SHP77 treated with DMSO at 0.1 percent for 48 hours (cell line): ENCODE results near the gene PCNX2.

Experiments
- DNase-seq: peaks from one replicate; lab custom pipeline; 2025; lab: John Stamatoyannopoulos, UW

The PCNX2 gene

DNA sequence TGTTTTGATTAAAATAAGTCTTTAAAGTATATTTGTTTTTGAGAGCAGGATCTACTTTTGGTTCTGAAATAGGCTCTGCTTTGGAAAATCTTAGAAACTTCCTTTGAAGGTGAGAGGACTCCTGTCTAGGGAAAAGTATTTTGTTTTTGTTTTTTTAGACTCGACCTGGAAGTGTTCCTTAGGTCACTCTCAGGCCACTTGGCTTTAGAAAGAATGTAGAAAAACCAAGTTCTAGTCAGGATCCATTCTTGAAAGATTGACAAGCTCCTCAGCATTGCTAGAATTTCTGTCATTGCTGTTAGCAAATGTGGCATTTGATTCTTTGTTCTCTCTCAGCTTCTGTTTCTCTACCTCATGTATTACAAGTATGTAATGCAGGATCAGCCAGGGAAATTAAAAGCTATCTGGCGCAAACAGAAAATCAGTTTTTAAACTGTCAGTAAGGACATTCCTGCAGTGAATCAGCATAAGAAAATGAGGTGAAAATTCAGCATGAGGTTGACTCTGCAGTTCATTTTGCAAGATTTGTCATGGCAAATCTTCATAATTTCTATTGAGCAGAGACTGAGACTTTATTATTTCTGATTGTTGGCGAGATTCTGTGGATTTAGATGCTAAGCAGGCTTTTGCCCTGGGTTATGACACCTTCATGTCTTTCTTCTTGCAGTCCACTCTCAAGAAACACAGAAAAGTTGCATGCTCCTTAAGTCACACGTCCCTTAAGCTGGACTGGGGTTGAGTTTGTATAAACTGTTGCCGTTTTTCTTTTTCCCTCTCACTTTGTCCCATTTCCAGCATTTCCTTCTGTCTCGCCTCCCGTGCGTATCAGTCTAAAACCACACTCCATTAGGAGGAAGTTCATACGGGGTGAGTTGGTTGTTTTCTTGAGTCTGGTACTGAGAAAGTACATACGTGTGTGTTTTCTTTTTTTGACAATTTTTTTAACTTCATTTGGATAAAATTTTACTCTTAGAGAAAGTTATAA is 332.5 kb downstream of the PCNX2 start:
- DNase-seq = no peak

GRCh38 chr1:232958067-232958466 is 337.5 kb downstream of the PCNX2 start:
- no peak for DNase-seq

- no peak for DNase-seq
Observed at GRCh38 chr1:232956081-232956480, 339.4 kb downstream of the PCNX2 start.

DNA sequence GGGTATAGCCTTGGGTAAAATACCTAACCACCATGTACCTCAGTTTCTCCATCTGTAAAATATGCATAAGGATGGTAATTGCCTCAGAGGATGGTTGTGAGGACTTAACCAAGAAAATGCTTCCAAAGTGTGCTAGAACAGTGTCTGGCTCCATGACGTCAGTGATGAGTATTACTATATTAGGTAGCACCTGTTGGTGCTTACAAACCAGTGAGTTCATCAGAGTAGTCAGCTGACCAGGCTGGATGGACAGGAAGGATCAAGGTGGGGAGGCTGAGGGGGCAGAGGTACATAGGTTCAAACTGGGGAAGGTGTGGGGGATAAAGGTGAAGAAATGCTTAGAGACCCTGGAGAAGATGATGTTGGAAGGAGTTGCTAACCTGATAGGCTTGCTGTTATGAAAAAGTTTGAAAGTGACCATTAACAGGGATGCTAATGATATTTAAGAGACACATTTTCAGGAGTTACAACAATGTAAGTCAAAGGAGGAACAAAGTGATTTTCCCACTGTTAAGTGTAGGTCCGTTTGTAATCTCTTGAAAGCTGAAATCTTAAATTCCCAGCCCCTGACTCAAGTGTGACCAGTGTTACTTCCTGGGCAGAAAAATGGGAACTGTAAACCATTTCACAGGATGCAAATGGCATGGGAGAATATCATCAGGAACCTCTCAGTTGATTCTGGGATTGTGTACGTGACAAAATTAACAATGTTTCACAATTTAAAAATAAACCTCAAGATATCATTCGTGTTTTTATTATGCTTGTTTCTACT is 340.7 kb downstream of the PCNX2 start:
- no peak for DNase-seq

DNA sequence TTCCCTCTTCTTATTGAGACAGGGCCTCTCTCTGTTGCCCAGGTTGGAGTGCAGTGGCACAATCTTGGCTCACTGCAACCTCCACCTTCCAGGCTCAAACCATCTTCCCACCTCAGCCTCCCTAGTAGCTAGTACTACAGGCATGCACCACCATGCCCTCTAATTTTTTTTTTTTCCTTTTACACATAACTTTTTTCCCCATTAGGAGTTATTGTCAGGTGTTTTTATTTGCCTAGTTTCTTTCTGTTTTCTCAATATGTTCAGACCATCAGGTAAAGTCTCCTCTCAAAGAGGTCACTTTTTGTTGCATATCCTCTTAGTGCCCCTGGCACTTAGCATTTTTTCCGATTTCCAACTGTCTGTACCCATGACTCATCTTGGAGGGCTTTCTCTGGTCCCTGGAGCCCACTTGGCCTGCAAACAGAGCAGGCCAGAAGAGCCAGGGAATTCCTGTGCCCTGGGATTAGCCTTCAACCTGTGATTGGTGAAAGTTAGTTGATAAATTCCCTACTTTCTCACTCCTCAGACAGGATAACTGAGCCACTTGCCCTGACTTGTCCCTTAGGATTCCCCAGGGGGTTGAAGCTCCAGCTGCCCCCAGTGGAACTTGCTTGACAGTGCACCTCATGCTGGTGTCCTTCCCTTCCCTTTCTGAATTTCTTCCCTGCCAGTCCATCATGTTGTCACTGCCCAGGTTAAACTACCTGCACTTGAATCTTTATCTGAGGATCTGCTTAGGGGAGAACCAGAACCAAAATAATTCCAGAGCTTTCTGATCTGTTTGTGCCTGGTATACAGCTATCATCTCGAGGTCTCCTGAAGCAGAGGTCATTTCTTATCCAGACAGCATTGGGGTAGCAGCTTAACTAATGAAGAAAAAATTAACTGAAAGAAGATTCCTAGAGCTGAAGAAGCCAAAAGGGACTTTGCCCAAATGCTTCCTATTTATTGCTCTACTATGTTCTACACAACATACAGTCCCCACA is 342.7 kb downstream of the PCNX2 start:
- peak; percentile 51 for DNase-seq

- no peak for DNase-seq
Observed at GRCh38 chr1:232951605-232952004, 343.9 kb downstream of the PCNX2 start.

DNA sequence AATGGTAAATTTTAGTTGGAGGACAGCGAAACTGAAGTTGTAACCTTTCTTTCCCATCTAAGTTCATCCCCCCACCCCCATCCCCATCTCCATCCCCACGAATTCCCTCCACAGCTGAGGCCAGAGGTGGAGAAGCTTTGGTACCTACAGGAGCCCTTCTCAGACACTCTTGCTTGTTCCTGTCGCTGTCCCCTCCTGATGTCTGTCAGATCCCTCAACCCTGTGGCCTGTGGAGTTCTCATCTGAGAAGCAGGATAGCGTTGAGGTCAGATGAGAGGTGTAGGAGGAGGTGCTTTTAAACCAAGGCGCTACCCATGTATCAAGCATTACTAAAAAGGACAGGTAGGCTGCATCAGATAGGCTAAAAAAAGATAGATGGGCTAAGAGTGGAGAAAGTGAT is 344.3 kb downstream of the PCNX2 start:
- DNase-seq = peak; percentile 2

DNA sequence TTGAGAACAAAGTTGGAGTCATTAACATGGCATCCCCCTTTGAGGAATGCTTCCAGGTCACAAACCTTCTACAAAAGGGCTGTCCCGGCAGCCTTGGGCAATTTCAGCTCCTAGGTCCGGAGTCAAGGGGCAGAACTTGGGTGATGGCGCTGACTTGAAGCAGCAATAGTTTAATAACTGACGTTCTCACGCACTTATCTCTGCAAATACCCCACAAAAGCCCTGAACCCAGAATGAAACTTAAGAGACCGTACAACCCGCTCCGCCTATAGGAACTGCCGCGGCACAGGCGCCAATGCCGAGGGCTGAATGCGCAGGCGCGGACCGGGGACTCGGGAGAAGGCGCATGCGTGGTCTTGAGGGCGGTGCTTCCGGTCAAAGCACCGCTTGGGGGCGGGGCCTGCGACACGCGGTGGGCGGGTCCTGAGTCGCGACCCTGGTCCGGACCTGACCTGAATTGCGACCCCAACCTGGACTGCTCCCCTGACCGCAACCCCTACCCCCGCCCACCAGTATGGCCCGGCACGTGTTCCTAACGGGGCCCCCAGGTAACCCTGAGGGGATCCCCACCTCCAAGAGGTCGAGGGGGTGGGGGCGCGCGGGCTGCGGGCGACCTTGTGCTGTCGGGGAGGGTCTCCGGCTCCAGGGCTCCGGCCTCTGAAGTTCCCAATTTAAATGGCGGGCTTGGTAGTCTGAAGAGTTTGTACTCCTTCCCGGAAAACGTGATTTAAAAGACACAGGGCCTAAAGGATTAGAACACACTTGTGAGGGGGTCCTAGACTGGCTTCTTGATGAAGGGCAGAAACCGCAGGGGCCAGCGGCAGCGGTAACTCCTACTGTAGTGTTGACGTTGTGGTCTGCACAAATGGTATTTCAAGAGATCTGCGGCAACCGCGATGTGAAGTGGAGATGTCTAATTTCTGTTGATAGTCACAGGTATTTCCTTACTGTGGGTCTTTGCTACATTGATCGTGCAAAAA is 345.0 kb downstream of the PCNX2 start, which contains the start of gene NTPCR:
TSS of gene NTPCR (plus strand) at position 415 of the 980 bp plus-strand sequence. CDS start at position 515, 100 bp downstream.
- DNase-seq = peak; percentile 63

- DNase-seq = no peak
Observed at GRCh38 chr1:232949636-232950196, 345.8 kb downstream of the PCNX2 start.

DNA sequence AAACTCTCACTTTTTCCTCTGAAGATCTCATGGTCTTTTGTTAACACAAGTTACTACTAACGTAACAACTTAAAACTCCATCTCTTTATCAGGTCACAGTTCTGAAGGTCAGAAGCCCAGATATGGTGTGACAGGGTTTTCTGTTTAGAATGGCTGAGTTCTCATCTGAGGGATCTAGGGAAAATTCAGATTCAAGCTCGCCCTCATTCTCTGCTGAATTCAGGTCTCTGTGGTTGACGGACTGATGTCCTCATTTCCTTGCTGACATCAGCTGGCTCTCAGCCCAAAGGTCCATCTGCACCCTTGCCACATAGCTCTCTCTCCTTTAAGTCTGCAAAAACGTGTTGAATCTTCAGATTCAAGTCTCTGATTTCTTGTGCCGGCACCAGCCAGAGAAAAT is 351.2 kb downstream of the PCNX2 start:
- no peak for DNase-seq

DNA sequence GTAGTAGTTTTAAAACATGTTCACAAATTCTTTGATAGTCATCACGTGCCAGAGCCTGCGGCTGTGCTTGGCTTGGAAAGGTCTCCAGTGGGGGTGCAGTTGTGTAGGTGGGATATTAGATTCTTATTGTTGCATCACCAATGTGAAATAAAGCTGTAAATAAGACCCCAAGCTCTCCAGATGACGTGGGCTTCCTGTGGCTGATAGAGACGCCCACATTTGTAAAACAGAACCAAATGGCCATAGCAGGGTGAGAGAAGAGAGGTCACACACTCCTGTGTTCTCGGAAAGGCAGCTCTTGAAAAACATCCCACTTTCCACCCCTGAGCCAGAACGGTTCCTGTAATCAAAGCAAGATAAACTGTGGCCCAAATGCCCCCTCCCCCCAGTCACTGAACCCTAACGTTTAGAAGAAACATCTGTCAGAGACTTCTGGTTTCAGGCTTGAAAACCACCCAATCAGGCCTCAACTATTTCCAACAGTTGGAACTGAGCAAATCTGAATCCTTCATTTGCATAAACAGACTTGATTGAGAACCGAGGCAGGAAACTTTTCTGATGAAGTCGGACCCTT is 351.8 kb downstream of the PCNX2 start:
- no peak for DNase-seq

DNA sequence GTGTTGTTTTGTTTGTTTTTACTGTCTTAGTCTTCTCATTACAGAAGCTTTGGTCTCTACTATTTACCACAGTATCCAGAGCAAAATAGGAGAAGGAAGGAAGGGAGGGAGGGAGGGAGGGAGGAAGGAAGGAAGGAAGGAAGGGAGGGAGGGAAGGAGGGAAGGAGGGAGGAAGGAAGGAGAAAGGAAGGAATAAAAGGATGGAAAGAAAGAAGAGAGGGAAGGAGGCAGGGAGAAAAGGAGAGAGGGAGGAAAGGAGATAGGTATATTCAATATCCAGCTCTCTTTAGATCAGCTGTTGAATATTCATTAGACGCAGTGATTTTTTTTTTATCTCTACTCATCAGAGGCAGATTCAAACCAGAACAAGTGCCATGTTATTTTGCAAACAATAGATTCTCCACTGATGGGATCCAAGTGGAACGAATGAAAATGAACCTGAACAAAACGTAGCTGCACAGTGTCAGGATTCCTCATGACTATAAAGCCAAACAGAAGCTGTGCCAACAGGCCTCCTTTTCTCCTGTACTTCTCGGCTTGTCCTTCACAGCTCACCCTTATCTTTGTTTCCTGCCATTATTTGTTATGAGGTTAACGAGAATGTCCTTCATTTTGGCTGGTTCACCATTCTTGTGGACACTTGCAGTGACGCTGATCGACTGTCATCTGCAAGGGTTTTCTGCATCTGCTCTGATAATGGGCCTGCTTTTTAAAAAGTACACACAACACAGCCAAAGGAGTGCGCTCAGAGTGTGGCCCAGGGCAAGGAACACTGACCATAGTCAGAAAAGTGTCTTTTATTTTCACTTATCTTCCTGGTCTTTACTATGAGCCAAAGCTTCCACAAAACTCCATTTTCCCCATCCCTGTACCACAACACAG is 352.9 kb downstream of the PCNX2 start:
- DNase-seq = no peak

- DNase-seq = no peak
Observed at GRCh38 chr1:232940262-232940661, 355.3 kb downstream of the PCNX2 start.

DNA sequence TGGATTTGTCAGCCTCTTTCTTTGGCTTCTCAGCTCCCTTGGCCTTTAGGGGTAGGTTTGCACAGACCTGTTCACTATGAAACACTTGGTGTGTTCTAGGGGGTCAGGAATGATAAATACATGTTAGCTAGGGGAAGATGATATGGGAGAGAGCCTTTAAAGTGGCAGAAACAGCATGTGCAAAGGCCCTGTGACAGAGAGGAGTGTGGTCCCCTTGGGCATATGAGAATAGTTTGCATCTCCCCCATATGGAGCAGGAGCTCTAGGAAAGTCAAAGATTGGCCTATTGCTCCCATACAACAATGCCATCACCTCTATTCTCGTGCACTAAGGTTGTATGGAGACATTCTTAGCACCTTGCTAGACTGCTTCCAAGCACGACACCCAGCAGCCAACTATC is 355.8 kb downstream of the PCNX2 start:
- DNase-seq = no peak

DNA sequence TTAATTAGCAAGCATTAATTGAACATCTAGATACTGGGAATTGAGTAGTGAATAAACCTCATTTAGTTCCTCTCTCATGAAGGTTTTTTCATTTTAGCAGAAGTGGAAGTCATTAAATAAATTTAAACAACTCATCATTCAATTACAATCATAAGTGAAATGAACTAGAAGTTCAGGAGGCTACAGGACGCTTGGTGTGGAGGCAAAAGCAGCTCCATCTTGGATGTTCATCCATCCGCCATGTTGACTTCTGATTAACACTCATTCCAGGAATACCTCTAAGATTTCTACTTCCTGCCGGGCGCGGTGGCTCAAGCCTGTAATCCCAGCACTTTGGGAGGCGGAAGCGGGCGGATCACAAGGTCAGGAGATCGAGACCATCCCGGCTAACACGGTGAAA is 356.6 kb downstream of the PCNX2 start:
- DNase-seq = no peak

GRCh38 chr1:232937741-232938375 is 357.7 kb downstream of the PCNX2 start:
- DNase-seq = no peak

DNA sequence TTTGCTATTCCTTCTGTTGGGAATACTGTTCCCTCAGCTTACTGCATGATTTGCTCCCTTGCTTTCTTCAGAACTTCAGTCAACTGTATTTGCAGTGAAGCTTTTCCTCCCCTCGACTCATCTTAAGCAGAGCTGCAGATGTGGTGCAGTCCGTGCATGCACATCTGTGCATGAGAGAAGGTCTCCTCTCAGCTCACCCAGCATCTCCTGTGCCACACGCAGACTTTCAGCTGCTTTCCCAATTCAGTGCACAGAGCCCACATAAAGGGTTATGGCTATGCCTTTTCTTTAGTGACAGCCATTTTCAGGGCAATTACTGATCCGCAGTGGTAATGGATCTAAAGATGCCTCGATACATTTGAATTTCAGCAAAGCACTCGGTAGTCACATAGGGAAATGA is 358.6 kb downstream of the PCNX2 start:
- no peak for DNase-seq
